ENCODE measurements around the gene PEAK3. TPM values are rescaled to one million over a fixed set of nuclear protein-coding genes. Genes with fewer than 3 reads are reported as not detected.

The PEAK3 gene
- total RNA-seq, 4 donors from 2014 or later = 0.27 to 1.6 (median 0.59) TPM

GRCh38 chr19:2305452-2306280 is 23.7 kb upstream of the PEAK3 start:
- no peaks in the 10 kb centered on the region for H3K9me3 ChIP-seq
- no peak overlapping the region for H3K27ac ChIP-seq
- H3K4me3 ChIP-seq (replicated peaks in 1 of 3) = no peak overlapping the region
- H3K27me3 ChIP-seq = peaks cover 20% of the 10 kb centered on the region
- WGBS, 2 donors = 70 to 81% methylated on average over 18 to 19 of the region's 19 CpGs
- DNase-seq = no peak
- H3K36me3 ChIP-seq = no peaks in the 10 kb centered on the region
- TF ChIP-seq CTCF (IDR thresholded peaks at IDR 0.05) = no peak
- no peak for TF ChIP-seq POLR2A (IDR thresholded peaks at IDR 0.05)
- H3K4me1 ChIP-seq = peaks cover 0 to 10% of the 10 kb centered on the region in 2 donors
- intact Hi-C loops (cut with DNase I) = no loop called here

- 61 to 78% methylated on average over 16 to 25 of the region's 26 CpGs for WGBS, 2 donors
- intact Hi-C loops (cut with DNase I) = no loop called here
Measured at GRCh38 chr19:2303211-2303798, 21.3 kb upstream of the PEAK3 start.

DNA sequence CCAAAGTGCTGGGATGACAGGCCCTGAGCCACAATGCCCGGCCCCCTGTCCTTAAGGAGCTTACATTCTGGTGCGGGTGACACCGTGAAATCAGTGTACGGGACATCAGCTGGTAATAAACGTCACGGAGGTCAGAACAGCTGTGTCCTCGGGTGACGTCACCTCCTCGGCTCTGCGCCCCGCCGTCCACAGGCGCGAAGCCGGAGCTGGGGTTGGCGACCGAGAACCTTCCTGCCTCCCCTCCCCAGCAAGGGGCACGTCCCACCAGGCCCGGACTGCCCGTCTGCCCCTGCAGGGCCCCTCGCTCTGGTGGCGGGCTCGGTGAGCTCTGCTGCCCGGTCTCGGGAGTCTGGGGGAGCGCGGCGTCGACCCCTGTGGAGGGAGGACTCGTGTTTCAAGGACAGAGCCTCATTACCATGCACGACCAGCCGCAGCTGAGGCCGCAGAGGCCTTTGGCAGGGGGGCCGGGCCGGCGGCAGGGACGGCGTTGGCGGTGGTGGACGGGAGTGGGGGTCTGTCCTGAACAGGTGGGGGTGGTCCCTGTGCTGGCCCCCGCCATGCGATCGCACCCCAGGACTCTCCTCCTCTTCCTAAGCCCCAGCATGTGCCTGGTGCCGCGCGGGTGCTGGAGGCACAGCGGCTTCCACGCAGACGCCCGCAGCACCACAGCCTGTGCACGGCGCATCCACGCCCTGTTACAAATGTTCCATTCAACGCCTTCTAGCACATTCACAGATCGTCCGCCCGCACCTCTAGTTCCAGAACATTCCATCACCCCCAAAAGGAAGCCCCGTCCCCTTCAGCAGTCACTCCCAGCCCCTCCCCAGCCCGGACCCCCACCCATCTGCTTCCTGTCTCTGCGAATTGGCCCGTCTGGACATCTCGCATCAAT is 20.6 kb upstream of the PEAK3 start:
- Histone ChIP-seq H3K4me3 (replicated peaks in 1 of 3) (no peak overlapping the region), H3K4me1 (peaks cover 0 to 8% of the 10 kb centered on the region in 2 donors), H3K36me3 (no peaks in the 10 kb centered on the region), H3K9me3 (no peaks in the 10 kb centered on the region), H3K27me3 (peaks cover 15% of the 10 kb centered on the region), H3K27ac (no peak overlapping the region)
- DNase-seq = no peak
- intact Hi-C loops (cut with DNase I) = no loop called here
- WGBS, 2 donors = 18 to 47% methylated on average over 14 to 31 of the region's 62 CpGs
- TF ChIP-seq POLR2A (IDR thresholded peaks at IDR 0.05) (no peak), CTCF (IDR thresholded peaks at IDR 0.05) (no peak)

More at GRCh38 chr19:2303211-2303798, 21.3 kb upstream of the PEAK3 start:
- peaks cover 0 to 10% of the 10 kb centered on the region in 2 donors for H3K4me1 ChIP-seq
- TF ChIP-seq POLR2A (IDR thresholded peaks at IDR 0.05) (no peak), CTCF (IDR thresholded peaks at IDR 0.05) (no peak)
- no peaks in the 10 kb centered on the region for H3K9me3 ChIP-seq
- no peak for DNase-seq
- H3K27ac ChIP-seq = no peak overlapping the region
- peaks cover 18% of the 10 kb centered on the region for H3K27me3 ChIP-seq
- no peak overlapping the region for H3K4me3 ChIP-seq (replicated peaks in 1 of 3)
- no peaks in the 10 kb centered on the region for H3K36me3 ChIP-seq

DNA sequence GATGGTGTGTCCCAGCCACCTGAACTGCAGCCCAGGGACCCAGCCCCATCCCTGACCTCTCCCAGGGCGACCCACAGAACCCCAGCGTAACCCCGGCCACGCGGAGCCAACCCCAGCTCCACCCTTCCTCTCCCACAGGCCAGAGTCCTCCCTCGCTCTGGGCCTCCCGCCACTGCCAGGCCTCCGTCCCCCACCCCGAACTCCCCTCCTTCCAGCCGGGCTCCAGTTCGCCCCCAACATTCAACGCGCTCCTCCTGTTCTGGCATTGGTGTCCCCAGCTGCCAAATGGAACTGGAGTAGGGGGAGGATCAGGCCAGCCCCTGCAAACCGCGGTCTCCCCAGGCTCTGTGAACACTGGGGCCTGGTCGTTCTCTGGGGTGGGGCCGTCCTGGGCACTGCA is 18.6 kb upstream of the PEAK3 start:
- TF ChIP-seq POLR2A (IDR thresholded peaks at IDR 0.05) (no peak), CTCF (IDR thresholded peaks at IDR 0.05) (no peak)
- Histone ChIP-seq H3K36me3 (no peaks in the 10 kb centered on the region), H3K4me1 (peaks cover 0 to 7% of the 10 kb centered on the region in 2 donors), H3K9me3 (no peaks in the 10 kb centered on the region), H3K27ac (no peak overlapping the region), H3K4me3 (replicated peaks in 1 of 3) (no peak overlapping the region), H3K27me3 (peaks cover 8% of the 10 kb centered on the region)
- DNase-seq = no peak
- intact Hi-C loops (cut with DNase I) = no loop called here
- 86 to 88% methylated on average over 17 of the region's 17 CpGs for WGBS, 2 donors

Data from thyroid gland (tissue), 4 donors.